Kidney epithelial cell (primary cell): ENCODE measurements around the gene SYT11. TPM values are rescaled to one million over a fixed set of nuclear protein-coding genes. Genes with fewer than 3 reads are reported as not detected.

Experiments
- DNase-seq: peaks from one replicate; pipeline ENCODE4 v3.0.0-alpha.2; 2010; ENCODE audit warnings: low read depth
- H3K27me3 ChIP-seq: 2 replicates; pipeline ENCODE4 v1.6.0; 2011; ENCODE audit warnings: low read length; ENCODE audit not compliant: control insufficient read depth, insufficient read depth
- H3K36me3 ChIP-seq: 2 replicates; pipeline ENCODE4 v1.5.1; 2011; ENCODE audit warnings: low read length; ENCODE audit not compliant: control insufficient read depth, insufficient read depth
- H3K4me3 ChIP-seq: 2 replicates; pipeline ENCODE4 v1.5.1; 2011; ENCODE audit warnings: low read depth, mild to moderate bottlenecking, control low read depth, low read length
- total RNA-seq: library from RNA; depleted of rRNA; stranded (reverse); fragments of >200 nt; gene quantifications from 2 replicates; pipeline ENCODE4 v1.2.3, GENCODE V29; 2015
- TF ChIP-seq, protein P1 (sequence below): IDR thresholded peaks from 2 replicates; pipeline ENCODE4 v1.5.1; 2011; ENCODE audit warnings: mild to moderate bottlenecking, moderate library complexity, low read length, control low read depth, inconsistent platforms; ENCODE audit not compliant: insufficient read depth, poor library complexity, severe bottlenecking

Gene SYT11
- total RNA-seq, 1 donor from 2014 or later, result 28.1 TPM

DNA sequence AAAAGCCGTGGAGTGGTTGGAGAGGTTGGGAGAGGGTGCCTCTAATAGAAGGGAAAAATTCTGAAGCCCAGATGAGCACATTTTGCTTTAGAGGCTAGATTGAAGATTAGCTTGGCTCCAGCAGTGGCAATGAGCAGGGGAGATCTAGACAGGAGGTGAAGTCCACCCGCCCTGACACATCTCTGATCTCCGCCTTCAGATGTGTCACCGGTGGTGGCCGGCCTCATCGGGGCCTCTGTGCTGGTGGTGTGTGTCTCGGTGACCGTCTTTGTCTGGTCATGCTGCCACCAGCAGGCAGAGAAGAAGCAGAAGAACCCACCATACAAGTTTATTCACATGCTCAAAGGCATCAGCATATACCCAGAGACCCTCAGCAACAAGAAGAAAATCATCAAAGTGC is 8.4 kb downstream of the SYT11 start:
- TF ChIP-seq, protein P1, sequence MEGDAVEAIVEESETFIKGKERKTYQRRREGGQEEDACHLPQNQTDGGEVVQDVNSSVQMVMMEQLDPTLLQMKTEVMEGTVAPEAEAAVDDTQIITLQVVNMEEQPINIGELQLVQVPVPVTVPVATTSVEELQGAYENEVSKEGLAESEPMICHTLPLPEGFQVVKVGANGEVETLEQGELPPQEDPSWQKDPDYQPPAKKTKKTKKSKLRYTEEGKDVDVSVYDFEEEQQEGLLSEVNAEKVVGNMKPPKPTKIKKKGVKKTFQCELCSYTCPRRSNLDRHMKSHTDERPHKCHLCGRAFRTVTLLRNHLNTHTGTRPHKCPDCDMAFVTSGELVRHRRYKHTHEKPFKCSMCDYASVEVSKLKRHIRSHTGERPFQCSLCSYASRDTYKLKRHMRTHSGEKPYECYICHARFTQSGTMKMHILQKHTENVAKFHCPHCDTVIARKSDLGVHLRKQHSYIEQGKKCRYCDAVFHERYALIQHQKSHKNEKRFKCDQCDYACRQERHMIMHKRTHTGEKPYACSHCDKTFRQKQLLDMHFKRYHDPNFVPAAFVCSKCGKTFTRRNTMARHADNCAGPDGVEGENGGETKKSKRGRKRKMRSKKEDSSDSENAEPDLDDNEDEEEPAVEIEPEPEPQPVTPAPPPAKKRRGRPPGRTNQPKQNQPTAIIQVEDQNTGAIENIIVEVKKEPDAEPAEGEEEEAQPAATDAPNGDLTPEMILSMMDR, result no peak
- Histone ChIP-seq H3K27me3 (no peaks in the 10 kb centered on the region), H3K4me3 (no peak overlapping the region), H3K36me3 (no peaks in the 10 kb centered on the region)
- no peak for DNase-seq

- TF ChIP-seq, protein P1, result no peak
- no peak overlapping the region for H3K4me3 ChIP-seq
- no peak for DNase-seq
- H3K27me3 ChIP-seq, result no peaks in the 10 kb centered on the region
- H3K36me3 ChIP-seq, result no peaks in the 10 kb centered on the region
These were observed 12.0 kb downstream of the SYT11 start for GRCh38 chr1:155871390-155871789.

DNA sequence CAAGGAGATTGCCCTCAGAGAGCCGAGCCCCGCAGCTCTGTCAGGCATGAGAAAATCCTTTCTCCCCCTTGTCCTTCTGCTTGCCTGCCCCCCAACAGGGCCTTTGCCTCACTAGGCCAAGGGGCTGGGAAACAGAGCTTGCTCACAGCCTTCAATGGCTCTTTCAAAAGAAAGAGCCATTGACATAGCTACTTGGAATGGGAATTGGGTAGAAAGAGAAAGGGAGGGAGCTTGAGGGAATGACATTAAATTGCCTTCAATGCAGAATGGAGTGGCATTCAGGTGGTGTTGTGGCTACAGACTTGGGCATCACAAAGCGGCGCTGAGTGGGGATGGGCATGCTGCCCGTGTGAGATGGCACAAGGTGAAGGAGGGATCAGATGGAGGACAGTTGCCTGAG is 13.2 kb downstream of the SYT11 start:
- no peak for DNase-seq
- no peaks in the 10 kb centered on the region for H3K36me3 ChIP-seq
- H3K4me3 ChIP-seq, result no peak overlapping the region
- TF ChIP-seq, protein P1, result no peak
- no peaks in the 10 kb centered on the region for H3K27me3 ChIP-seq

- no peak overlapping the region for H3K4me3 ChIP-seq
- H3K27me3 ChIP-seq, result no peaks in the 10 kb centered on the region
- TF ChIP-seq, protein P1, result no peak
- no peaks in the 10 kb centered on the region for H3K36me3 ChIP-seq
- DNase-seq, result no peak
These were observed 14.5 kb downstream of the SYT11 start for GRCh38 chr1:155873860-155874259.

DNA sequence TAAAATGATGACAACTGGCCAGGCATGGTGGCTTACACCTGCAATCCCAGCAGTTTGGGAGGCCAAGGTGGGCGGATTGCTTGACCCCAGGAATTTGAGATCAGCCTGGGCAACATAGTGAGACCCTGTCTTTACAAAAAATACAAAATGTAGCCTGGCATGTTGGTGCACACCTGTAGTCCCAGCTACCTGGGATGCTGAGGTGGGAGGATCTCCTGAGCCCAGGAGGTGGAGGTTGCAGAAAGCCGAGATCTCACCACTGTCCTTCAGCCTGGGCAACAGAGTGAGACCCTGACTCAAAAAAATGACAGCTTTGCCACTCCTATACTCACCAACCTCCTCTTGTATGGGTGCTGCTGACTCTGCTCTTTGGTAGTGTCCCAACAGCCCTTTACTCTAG is 18.6 kb downstream of the SYT11 start:
- Histone ChIP-seq H3K27me3 (no peaks in the 10 kb centered on the region), H3K4me3 (no peak overlapping the region), H3K36me3 (no peaks in the 10 kb centered on the region)
- TF ChIP-seq, protein P1, result no peak
- no peak for DNase-seq

DNA sequence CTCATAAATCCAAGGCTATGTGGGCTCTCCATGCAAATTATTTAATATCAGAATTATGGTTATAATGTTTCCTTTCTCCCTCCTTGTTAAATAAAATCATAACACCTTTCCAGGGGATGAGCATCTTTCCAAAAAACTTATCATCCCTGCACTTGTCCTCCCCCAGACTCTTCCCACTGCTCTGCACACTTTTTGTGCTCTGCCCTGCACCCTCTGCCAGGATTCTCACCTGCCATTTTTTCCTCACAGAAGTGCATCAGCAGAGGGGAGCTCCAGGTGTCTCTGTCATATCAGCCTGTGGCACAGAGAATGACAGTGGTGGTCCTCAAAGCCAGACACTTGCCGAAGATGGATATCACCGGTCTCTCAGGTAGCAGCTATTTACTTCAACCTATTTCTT is 20.9 kb downstream of the SYT11 start:
- Histone ChIP-seq H3K36me3 (no peaks in the 10 kb centered on the region), H3K4me3 (no peak overlapping the region), H3K27me3 (no peaks in the 10 kb centered on the region)
- TF ChIP-seq, protein P1, result no peak
- no peak for DNase-seq
